A673 (cell line): Measurements from ENCODE around the gene BANK1.

Experiments
- CTCF ChIP-seq: fragments of 300-800, 200-600 bp; sonication (generic); conservative IDR thresholded peaks from 2 replicates; pipeline ENCODE4 v1.5.1; 2017; ENCODE audit warnings: low read depth, mild to moderate bottlenecking, antibody characterized with exemption, low read length, moderate library complexity, mixed read lengths
- EZH2 ChIP-seq: fragments of 200-600 bp; sonication (generic); IDR thresholded peaks from 2 replicates; pipeline ENCODE4 v1.6.1; 2017; ENCODE audit warnings: borderline replicate concordance, low read depth, mild to moderate bottlenecking, mixed read lengths, antibody characterized with exemption, low read length; ENCODE audit not compliant: poor library complexity, severe bottlenecking

DNA sequence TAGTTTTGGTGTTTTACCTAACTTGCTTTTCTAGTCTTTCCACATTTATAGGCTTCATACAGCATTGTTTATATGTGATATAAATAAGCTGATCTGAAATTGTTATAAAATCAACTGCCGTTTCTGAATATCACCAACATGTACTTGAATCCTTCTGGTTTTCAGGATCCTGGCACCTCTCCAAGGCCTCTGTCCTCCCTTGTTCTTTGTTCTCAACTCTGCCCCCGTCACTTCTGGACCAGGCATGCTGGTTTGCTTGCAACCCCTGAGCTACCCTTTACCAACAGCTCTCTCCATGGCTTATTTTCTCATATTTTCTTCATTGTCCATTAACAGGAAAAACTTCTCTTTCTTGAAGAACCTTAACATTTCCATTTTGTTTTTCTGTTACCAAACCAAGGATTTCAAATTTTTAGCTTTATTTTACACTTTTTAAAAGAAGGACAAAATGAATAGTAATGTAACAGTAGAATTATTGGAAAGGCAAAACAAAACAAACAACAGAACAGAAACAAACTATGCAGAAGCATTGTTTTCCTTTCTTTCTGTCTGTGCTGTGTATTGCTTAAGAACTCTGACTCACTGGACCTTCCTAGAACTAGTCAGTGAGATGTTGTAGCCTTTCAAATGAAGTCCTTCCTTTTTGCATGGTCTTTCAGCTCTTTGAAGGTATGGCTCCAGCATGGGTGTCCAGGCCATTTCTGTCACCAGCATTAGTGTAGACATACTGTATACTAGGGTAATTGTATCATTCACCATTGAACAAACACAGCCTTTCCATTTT, 44.8 kb downstream of the BANK1 start:
- TF ChIP-seq CTCF (no peak), EZH2 (no peak)
